ENCODE data around the gene NBPF1. TPM values are rescaled to one million over a fixed set of nuclear protein-coding genes. Genes with fewer than 3 reads are reported as not detected.
"Not testable (repeated sequence)": the region's sequence is repeated elsewhere in the genome, so short reads cannot be mapped to it uniquely, and the experiment has no call there.

The NBPF1 gene
- total RNA-seq, 2 donors from 2014 or later = 39.2 to 42.5 TPM

GRCh38 chr1:16605532-16606505, 7.5 kb downstream of the NBPF1 start:
- WGBS, 2 experiments (ENCODE audit: insufficient coverage in 1 of 2, insufficient read length in 1 of 2) = 89 to 92% methylated on average over 11 to 12 of the region's 12 CpGs
- Mint-ChIP-seq H3K27me3 (ENCODE audit: insufficient read depth) (no peaks in the 10 kb centered on the region), H3K27ac (no peak overlapping the region), H3K9me3 (no peaks in the 10 kb centered on the region), H3K4me1 (peaks cover 2% of the 10 kb centered on the region), H3K4me3 (no peak overlapping the region), H3K36me3 (ENCODE audit: low read depth) (no peaks in the 10 kb centered on the region)
- Histone ChIP-seq H3K9me3 (ENCODE audit: control insufficient read depth, low read length) (no peaks in the 10 kb centered on the region), H3K4me3 (ENCODE audit: low read length) (no peak overlapping the region), H3K36me3 (ENCODE audit: control insufficient read depth, insufficient read depth, low read length) (peaks cover 31% of the 10 kb centered on the region), H3K4me1 (ENCODE audit: control insufficient read depth, insufficient read depth, low read length) (no peaks in the 10 kb centered on the region), H3K27ac (ENCODE audit: low read depth, low read length) (no peak overlapping the region), H3K27me3 (ENCODE audit: control insufficient read depth, insufficient read depth, low read length, poor library complexity, severe bottlenecking) (no peaks in the 10 kb centered on the region), H3K9ac (ENCODE audit: extremely low read depth, low read length, poor library complexity, severe bottlenecking) (no peak overlapping the region)
- TF ChIP-seq CTCF (conservative IDR thresholded peaks at IDR 0.05) = no peak
- peak; percentile 36 for DNase-seq

GRCh38 chr1:16605213-16605525, 8.2 kb downstream of the NBPF1 start:
- no peaks in the 10 kb centered on the region for H3K9me3 Mint-ChIP-seq
- no peak overlapping the region for H3K27ac Mint-ChIP-seq
- Histone ChIP-seq H3K9ac (ENCODE audit: extremely low read depth, low read length, poor library complexity, severe bottlenecking) (no peak overlapping the region), H3K4me3 (ENCODE audit: low read length) (no peak overlapping the region), H3K27ac (ENCODE audit: low read depth, low read length) (no peak overlapping the region), H3K4me1 (ENCODE audit: control insufficient read depth, insufficient read depth, low read length) (no peaks in the 10 kb centered on the region), H3K9me3 (ENCODE audit: control insufficient read depth, low read length) (no peaks in the 10 kb centered on the region), H3K27me3 (ENCODE audit: control insufficient read depth, insufficient read depth, low read length, poor library complexity, severe bottlenecking) (no peaks in the 10 kb centered on the region), H3K36me3 (ENCODE audit: control insufficient read depth, insufficient read depth, low read length) (peaks cover 31% of the 10 kb centered on the region)
- no peaks in the 10 kb centered on the region for H3K36me3 Mint-ChIP-seq (ENCODE audit: low read depth)
- H3K27me3 Mint-ChIP-seq (ENCODE audit: insufficient read depth) = no peaks in the 10 kb centered on the region
- WGBS, 2 experiments (ENCODE audit: insufficient coverage in 1 of 2, insufficient read length in 1 of 2) = 92 to 100% methylated on average over 1 of the region's 1 CpG
- DNase-seq = no peak
- H3K4me1 Mint-ChIP-seq = peaks cover 2% of the 10 kb centered on the region
- no peak overlapping the region for H3K4me3 Mint-ChIP-seq
- no peak for TF ChIP-seq CTCF (conservative IDR thresholded peaks at IDR 0.05)

GRCh38 chr1:16604514-16605212, 8.7 kb downstream of the NBPF1 start:
- H3K9me3 Mint-ChIP-seq; H3K4me3 ChIP-seq (ENCODE audit: low read length); H3K36me3 Mint-ChIP-seq (ENCODE audit: low read depth); H3K27me3 Mint-ChIP-seq (ENCODE audit: insufficient read depth); H3K4me1 ChIP-seq (ENCODE audit: control insufficient read depth, insufficient read depth, low read length); H3K4me1 Mint-ChIP-seq; H3K9me3 ChIP-seq (ENCODE audit: control insufficient read depth, low read length); H3K27me3 ChIP-seq (ENCODE audit: control insufficient read depth, insufficient read depth, low read length, poor library complexity, severe bottlenecking); H3K27ac Mint-ChIP-seq; H3K4me3 Mint-ChIP-seq; H3K9ac ChIP-seq (ENCODE audit: extremely low read depth, low read length, poor library complexity, severe bottlenecking); H3K27ac ChIP-seq (ENCODE audit: low read depth, low read length): not testable (repeated sequence)
- 92 to 95% methylated on average over 1 of the region's 2 CpGs for WGBS, 2 experiments (ENCODE audit: insufficient coverage in 1 of 2, insufficient read length in 1 of 2)
- H3K36me3 ChIP-seq (ENCODE audit: control insufficient read depth, insufficient read depth, low read length) = peaks cover 31% of the 10 kb centered on the region
- DNase-seq = peak; percentile 22

- not testable (repeated sequence) for H3K9ac ChIP-seq (ENCODE audit: extremely low read depth, low read length, poor library complexity, severe bottlenecking); H3K27me3 Mint-ChIP-seq (ENCODE audit: insufficient read depth); H3K27ac Mint-ChIP-seq; H3K4me3 Mint-ChIP-seq; H3K36me3 Mint-ChIP-seq (ENCODE audit: low read depth); H3K27me3 ChIP-seq (ENCODE audit: control insufficient read depth, insufficient read depth, low read length, poor library complexity, severe bottlenecking); H3K9me3 ChIP-seq (ENCODE audit: control insufficient read depth, low read length); H3K9me3 Mint-ChIP-seq; H3K4me1 ChIP-seq (ENCODE audit: control insufficient read depth, insufficient read depth, low read length); H3K27ac ChIP-seq (ENCODE audit: low read depth, low read length); H3K4me1 Mint-ChIP-seq; H3K4me3 ChIP-seq (ENCODE audit: low read length); DNase-seq
- 93 to 100% methylated on average over 1 to 2 of the region's 2 CpGs for WGBS, 2 experiments (ENCODE audit: insufficient coverage in 1 of 2, insufficient read length in 1 of 2)
- peaks cover 31% of the 10 kb centered on the region for H3K36me3 ChIP-seq (ENCODE audit: control insufficient read depth, insufficient read depth, low read length)
These were observed 9.7 kb downstream of the NBPF1 start for GRCh38 chr1:16603623-16604022.

- DNase-seq; H3K27ac ChIP-seq (ENCODE audit: low read depth, low read length); H3K27me3 ChIP-seq (ENCODE audit: control insufficient read depth, insufficient read depth, low read length, poor library complexity, severe bottlenecking); H3K9me3 Mint-ChIP-seq; H3K4me3 ChIP-seq (ENCODE audit: low read length); H3K4me3 Mint-ChIP-seq; H3K4me1 Mint-ChIP-seq; H3K4me1 ChIP-seq (ENCODE audit: control insufficient read depth, insufficient read depth, low read length); H3K27me3 Mint-ChIP-seq (ENCODE audit: insufficient read depth); H3K9me3 ChIP-seq (ENCODE audit: control insufficient read depth, low read length); H3K9ac ChIP-seq (ENCODE audit: extremely low read depth, low read length, poor library complexity, severe bottlenecking); H3K27ac Mint-ChIP-seq; H3K36me3 Mint-ChIP-seq (ENCODE audit: low read depth): not testable (repeated sequence)
- 89% methylated on average over 2 of the region's 5 CpGs; no CpG with 5 or more reads in 1 of the 2 experiments for whole genome bisulfite sequencing, 2 experiments (ENCODE audit: insufficient coverage in 1 of 2, insufficient read length in 1 of 2)
- H3K36me3 ChIP-seq (ENCODE audit: control insufficient read depth, insufficient read depth, low read length) = peaks cover 21% of the 10 kb centered on the region
These were observed 10.9 kb downstream of the NBPF1 start for GRCh38 chr1:16602336-16603011.
